A673 (cell line): ENCODE measurements around the gene YRDC.

ENCODE experiments used
- CTCF ChIP-seq: fragments of 300-800, 200-600 bp; sonication (generic); conservative IDR thresholded peaks from 2 replicates; pipeline ENCODE4 v1.5.1; 2017; ENCODE audit warnings: low read depth, mild to moderate bottlenecking, antibody characterized with exemption, low read length, moderate library complexity, mixed read lengths
- EZH2 ChIP-seq: fragments of 200-600 bp; sonication (generic); IDR thresholded peaks from 2 replicates; pipeline ENCODE4 v1.6.1; 2017; ENCODE audit warnings: borderline replicate concordance, low read depth, mild to moderate bottlenecking, mixed read lengths, antibody characterized with exemption, low read length; ENCODE audit not compliant: poor library complexity, severe bottlenecking

GRCh38 chr1:37802439-37802838, 5.6 kb downstream of the YRDC start:
- TF ChIP-seq CTCF (no peak), EZH2 (no peak)
